Ishikawa (cell line): Measurements from ENCODE around the gene COL16A1.

Experiments
- FOXM1 ChIP-seq: IDR thresholded peaks from 2 replicates; pipeline ENCODE4 v1.6.1; 2012; ENCODE audit warnings: low read depth, borderline replicate concordance
- TF ChIP-seq, protein P1 (sequence below): IDR thresholded peaks from 2 replicates; pipeline ENCODE4 v1.6.1; 2012; ENCODE audit warnings: low read depth, mild to moderate bottlenecking

- no peak for TF ChIP-seq FOXM1
- TF ChIP-seq, protein P1, sequence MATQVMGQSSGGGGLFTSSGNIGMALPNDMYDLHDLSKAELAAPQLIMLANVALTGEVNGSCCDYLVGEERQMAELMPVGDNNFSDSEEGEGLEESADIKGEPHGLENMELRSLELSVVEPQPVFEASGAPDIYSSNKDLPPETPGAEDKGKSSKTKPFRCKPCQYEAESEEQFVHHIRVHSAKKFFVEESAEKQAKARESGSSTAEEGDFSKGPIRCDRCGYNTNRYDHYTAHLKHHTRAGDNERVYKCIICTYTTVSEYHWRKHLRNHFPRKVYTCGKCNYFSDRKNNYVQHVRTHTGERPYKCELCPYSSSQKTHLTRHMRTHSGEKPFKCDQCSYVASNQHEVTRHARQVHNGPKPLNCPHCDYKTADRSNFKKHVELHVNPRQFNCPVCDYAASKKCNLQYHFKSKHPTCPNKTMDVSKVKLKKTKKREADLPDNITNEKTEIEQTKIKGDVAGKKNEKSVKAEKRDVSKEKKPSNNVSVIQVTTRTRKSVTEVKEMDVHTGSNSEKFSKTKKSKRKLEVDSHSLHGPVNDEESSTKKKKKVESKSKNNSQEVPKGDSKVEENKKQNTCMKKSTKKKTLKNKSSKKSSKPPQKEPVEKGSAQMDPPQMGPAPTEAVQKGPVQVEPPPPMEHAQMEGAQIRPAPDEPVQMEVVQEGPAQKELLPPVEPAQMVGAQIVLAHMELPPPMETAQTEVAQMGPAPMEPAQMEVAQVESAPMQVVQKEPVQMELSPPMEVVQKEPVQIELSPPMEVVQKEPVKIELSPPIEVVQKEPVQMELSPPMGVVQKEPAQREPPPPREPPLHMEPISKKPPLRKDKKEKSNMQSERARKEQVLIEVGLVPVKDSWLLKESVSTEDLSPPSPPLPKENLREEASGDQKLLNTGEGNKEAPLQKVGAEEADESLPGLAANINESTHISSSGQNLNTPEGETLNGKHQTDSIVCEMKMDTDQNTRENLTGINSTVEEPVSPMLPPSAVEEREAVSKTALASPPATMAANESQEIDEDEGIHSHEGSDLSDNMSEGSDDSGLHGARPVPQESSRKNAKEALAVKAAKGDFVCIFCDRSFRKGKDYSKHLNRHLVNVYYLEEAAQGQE, result no peak
Observed at GRCh38 chr1:31688233-31688918, 15.4 kb downstream of the COL16A1 start.
